ENCODE data around the gene RAB38.

The RAB38 gene

GRCh38 chr11:88151709-88152265 is 23.5 kb downstream of the RAB38 start:
- no peaks in the 10 kb centered on the region for H3K4me1 ChIP-seq (ENCODE audit: control insufficient read depth, insufficient read depth, low read length)
- H3K27ac ChIP-seq (ENCODE audit: extremely low read depth, low read depth, low read length), result no peak overlapping the region
- peaks cover 0 to 12% of the 10 kb centered on the region in 2 experiments; a peak in 1 of 3 replicates for H3K36me3 ChIP-seq (ENCODE audit: control insufficient read depth in 2 of 2, insufficient read depth in 1 of 2, low read length in 2 of 2)
- no peak overlapping the region for H3K4me3 ChIP-seq (ENCODE audit: low read depth, low read length)
- H3K9me3 ChIP-seq (ENCODE audit: control insufficient read depth, insufficient read depth, low read depth, low read length), result no peaks in the 10 kb centered on the region
- ChIA-PET POLR2A (no interaction called here), CTCF (no interaction called here)
- no peak for TF ChIP-seq ZNF670 (tag by site-specific recombination; IDR thresholded peaks at IDR 0.05; ENCODE audit: low read depth)
- no peak for TF ChIP-seq ZBTB11 (tag by site-specific recombination; conservative IDR thresholded peaks at IDR 0.05; ENCODE audit: low read depth)

DNA sequence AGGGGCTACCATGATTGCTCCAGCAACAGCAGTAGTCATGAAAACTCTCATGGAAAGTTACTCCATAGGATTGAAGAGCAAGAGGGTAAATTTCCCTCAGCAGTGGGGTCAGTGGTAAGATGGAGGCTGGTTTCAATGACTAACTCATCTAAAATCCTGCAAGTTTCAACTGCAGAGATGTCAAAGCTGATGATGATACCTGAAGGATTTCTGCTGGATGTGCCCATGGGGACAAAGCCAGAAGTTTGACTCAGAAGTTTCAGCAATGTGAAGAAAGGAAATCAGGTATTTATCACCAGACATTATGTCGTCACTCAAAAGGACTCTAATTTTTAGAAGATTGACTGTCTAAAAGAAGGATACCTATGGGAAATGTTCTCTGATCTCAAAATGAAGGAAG is 29.1 kb downstream of the RAB38 start:
- H3K9me3 ChIP-seq (ENCODE audit: control insufficient read depth, insufficient read depth, low read depth, low read length), result no peaks in the 10 kb centered on the region
- peaks cover 0 to 12% of the 10 kb centered on the region in 2 experiments; a peak in 1 of 3 replicates for H3K36me3 ChIP-seq (ENCODE audit: control insufficient read depth in 2 of 2, insufficient read depth in 1 of 2, low read length in 2 of 2)
- ChIA-PET CTCF (no interaction called here), POLR2A (no interaction called here)
- TF ChIP-seq ZEB2 (tag by site-specific recombination; IDR thresholded peaks at IDR 0.05) (no peak), ZNF155 (tag by site-specific recombination; IDR thresholded peaks at IDR 0.05) (no peak), ZNF416 (tag by site-specific recombination; IDR thresholded peaks at IDR 0.05) (no peak), ZFP3 (tag by site-specific recombination; IDR thresholded peaks at IDR 0.05; ENCODE audit: low read depth) (no peak), ZNF169 (tag by site-specific recombination; IDR thresholded peaks at IDR 0.05) (no peak), ZNF513 (tag by site-specific recombination; IDR thresholded peaks at IDR 0.05) (no peak), GLIS2 (tag by site-specific recombination; IDR thresholded peaks at IDR 0.05) (no peak), ZNF596 (tag by site-specific recombination; IDR thresholded peaks at IDR 0.05) (no peak), ZXDB (tag by site-specific recombination; IDR thresholded peaks at IDR 0.05) (no peak), ZNF585B (tag by site-specific recombination; IDR thresholded peaks at IDR 0.05) (no peak), GLI2 (tag by site-specific recombination; IDR thresholded peaks at IDR 0.05; ENCODE audit: borderline replicate concordance, low read depth) (no peak)
- TF ChIP-seq, protein P1, sequence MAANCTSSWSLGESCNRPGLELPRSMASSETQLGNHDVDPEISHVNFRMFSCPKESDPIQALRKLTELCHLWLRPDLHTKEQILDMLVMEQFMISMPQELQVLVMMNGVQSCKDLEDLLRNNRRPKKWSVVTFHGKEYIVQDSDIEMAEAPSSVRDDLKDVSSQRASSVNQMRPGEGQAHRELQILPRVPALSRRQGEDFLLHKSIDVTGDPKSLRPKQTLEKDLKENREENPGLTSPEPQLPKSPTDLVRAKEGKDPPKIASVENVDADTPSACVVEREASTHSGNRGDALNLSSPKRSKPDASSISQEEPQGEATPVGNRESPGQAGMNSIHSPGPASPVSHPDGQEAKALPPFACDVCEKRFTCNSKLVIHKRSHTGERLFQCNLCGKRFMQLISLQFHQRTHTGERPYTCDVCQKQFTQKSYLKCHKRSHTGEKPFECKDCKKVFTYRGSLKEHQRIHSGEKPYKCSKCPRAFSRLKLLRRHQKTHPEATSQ (tag by site-specific recombination; IDR thresholded peaks at IDR 0.05), result no peak
- TF ChIP-seq, protein P2, sequence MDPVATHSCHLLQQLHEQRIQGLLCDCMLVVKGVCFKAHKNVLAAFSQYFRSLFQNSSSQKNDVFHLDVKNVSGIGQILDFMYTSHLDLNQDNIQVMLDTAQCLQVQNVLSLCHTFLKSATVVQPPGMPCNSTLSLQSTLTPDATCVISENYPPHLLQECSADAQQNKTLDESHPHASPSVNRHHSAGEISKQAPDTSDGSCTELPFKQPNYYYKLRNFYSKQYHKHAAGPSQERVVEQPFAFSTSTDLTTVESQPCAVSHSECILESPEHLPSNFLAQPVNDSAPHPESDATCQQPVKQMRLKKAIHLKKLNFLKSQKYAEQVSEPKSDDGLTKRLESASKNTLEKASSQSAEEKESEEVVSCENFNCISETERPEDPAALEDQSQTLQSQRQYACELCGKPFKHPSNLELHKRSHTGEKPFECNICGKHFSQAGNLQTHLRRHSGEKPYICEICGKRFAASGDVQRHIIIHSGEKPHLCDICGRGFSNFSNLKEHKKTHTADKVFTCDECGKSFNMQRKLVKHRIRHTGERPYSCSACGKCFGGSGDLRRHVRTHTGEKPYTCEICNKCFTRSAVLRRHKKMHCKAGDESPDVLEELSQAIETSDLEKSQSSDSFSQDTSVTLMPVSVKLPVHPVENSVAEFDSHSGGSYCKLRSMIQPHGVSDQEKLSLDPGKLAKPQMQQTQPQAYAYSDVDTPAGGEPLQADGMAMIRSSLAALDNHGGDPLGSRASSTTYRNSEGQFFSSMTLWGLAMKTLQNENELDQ (tag by site-specific recombination; IDR thresholded peaks at IDR 0.05; ENCODE audit: low read depth), result no peak
- TF ChIP-seq, protein P3, sequence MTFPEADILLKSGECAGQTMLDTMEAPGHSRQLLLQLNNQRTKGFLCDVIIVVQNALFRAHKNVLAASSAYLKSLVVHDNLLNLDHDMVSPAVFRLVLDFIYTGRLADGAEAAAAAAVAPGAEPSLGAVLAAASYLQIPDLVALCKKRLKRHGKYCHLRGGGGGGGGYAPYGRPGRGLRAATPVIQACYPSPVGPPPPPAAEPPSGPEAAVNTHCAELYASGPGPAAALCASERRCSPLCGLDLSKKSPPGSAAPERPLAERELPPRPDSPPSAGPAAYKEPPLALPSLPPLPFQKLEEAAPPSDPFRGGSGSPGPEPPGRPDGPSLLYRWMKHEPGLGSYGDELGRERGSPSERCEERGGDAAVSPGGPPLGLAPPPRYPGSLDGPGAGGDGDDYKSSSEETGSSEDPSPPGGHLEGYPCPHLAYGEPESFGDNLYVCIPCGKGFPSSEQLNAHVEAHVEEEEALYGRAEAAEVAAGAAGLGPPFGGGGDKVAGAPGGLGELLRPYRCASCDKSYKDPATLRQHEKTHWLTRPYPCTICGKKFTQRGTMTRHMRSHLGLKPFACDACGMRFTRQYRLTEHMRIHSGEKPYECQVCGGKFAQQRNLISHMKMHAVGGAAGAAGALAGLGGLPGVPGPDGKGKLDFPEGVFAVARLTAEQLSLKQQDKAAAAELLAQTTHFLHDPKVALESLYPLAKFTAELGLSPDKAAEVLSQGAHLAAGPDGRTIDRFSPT (tag by site-specific recombination; IDR thresholded peaks at IDR 0.05), result no peak
- no peaks in the 10 kb centered on the region for H3K4me1 ChIP-seq (ENCODE audit: control insufficient read depth, insufficient read depth, low read length)
- no peak overlapping the region for H3K27ac ChIP-seq (ENCODE audit: extremely low read depth, low read depth, low read length)
- no peak overlapping the region for H3K4me3 ChIP-seq (ENCODE audit: low read depth, low read length)

All from HEK293 (cell line).